GM21360 (cell line): ENCODE measurements around the gene MEGF11.
A peak's percentile ranks its signal among the peaks of the same experiment; 100 is the strongest.

Experiments
- ATAC-seq: cut with Tn5 transposase; IDR thresholded peaks from one replicate; pipeline ENCODE4 v1.9.1; 2021; ENCODE audit warnings: mild to moderate bottlenecking, moderate library complexity; ENCODE audit not compliant: unreplicated experiment

MEGF11 gene

GRCh38 chr15:66180531-66181097, 72.9 kb downstream of the MEGF11 start:
- ATAC-seq = no peak

GRCh38 chr15:66178531-66178910, 75.0 kb downstream of the MEGF11 start:
- no peak for ATAC-seq

GRCh38 chr15:66172324-66172980, 81.1 kb downstream of the MEGF11 start:
- ATAC-seq = no peak

- no peak for ATAC-seq
These were observed 81.7 kb downstream of the MEGF11 start for GRCh38 chr15:66171841-66172240.

GRCh38 chr15:66170716-66171115, 82.8 kb downstream of the MEGF11 start:
- no peak for ATAC-seq

- ATAC-seq = no peak
These were observed 83.5 kb downstream of the MEGF11 start for GRCh38 chr15:66170042-66170441.

GRCh38 chr15:66169625-66170024, 83.9 kb downstream of the MEGF11 start:
- no peak for ATAC-seq

- ATAC-seq = no peak
These were observed 84.5 kb downstream of the MEGF11 start for GRCh38 chr15:66169023-66169422.

- no peak for ATAC-seq
These were observed 85.7 kb downstream of the MEGF11 start for GRCh38 chr15:66167854-66168253.

- ATAC-seq = no peak
These were observed 87.7 kb downstream of the MEGF11 start for GRCh38 chr15:66165856-66166255.

- no peak for ATAC-seq
These were observed 88.8 kb downstream of the MEGF11 start for GRCh38 chr15:66164788-66165187.

GRCh38 chr15:66163553-66163952, 90.0 kb downstream of the MEGF11 start:
- ATAC-seq = no peak

- ATAC-seq = no peak
These were observed 91.3 kb downstream of the MEGF11 start for GRCh38 chr15:66162286-66162685.

- ATAC-seq = no peak
These were observed 91.9 kb downstream of the MEGF11 start for GRCh38 chr15:66161575-66162118.

- no peak for ATAC-seq
These were observed 92.4 kb downstream of the MEGF11 start for GRCh38 chr15:66161108-66161507.

GRCh38 chr15:66157507-66157906, 96.0 kb downstream of the MEGF11 start:
- ATAC-seq = no peak

GRCh38 chr15:66156310-66156975, 97.1 kb downstream of the MEGF11 start:
- no peak for ATAC-seq

- ATAC-seq = no peak
These were observed 98.5 kb downstream of the MEGF11 start for GRCh38 chr15:66155065-66155464.

- ATAC-seq = no peak
These were observed 99.0 kb downstream of the MEGF11 start for GRCh38 chr15:66154581-66154980.

- ATAC-seq = peak; percentile 84
These were observed 99.8 kb downstream of the MEGF11 start for GRCh38 chr15:66153549-66154415.

GRCh38 chr15:66152650-66153049, 100.9 kb downstream of the MEGF11 start:
- ATAC-seq = no peak
